Measurements from ENCODE around the gene KRT80.

GRCh38 chr12:52236386-52237050 is 44.7 kb upstream of the KRT80 start:
- TF ChIP-seq CTCF (optimal IDR thresholded peaks at IDR 0.05 in 1 of 3, IDR thresholded peaks at IDR 0.05 in 1 of 3, conservative IDR thresholded peaks at IDR 0.05 in 1 of 3; ENCODE audit: extremely low read depth in 1 of 3, insufficient read depth in 2 of 3, low read length in 3 of 3) (no peak), EZH2 (IDR thresholded peaks at IDR 0.05; ENCODE audit: low read length) (no peak)
